Karpas-422 (cell line): ENCODE data around the gene PCDH9. TPM values are rescaled to one million over a fixed set of nuclear protein-coding genes. Genes with fewer than 3 reads are reported as not detected.

ENCODE experiments used
- DNase-seq: peaks from one replicate; pipeline ENCODE4 v3.0.0-alpha.2; 2015
- H2AFZ ChIP-seq: fragments of 200-600 bp; sonication (generic); 2 replicates; pipeline ENCODE4 v1.6.1; 2014; ENCODE audit warnings: antibody characterized with exemption, low read length, mixed read lengths
- H3K27ac ChIP-seq: fragments of 200-600 bp; sonication (generic); 2 replicates; pipeline ENCODE4 v1.5.1; 2014; ENCODE audit warnings: mild to moderate bottlenecking, low read length, moderate library complexity
- H3K27me3 ChIP-seq: fragments of 200-600 bp; sonication (generic); 2 replicates; pipeline ENCODE4 v1.6.1; 2014; ENCODE audit warnings: low read length, mixed read lengths
- H3K36me3 ChIP-seq: fragments of 200-600 bp; sonication (generic); 2 replicates; pipeline ENCODE4 v1.6.1; 2014; ENCODE audit warnings: low read length, mixed read lengths; ENCODE audit not compliant: insufficient read depth
- H3K4me1 ChIP-seq: fragments of 200-600 bp; sonication (generic); 2 replicates; pipeline ENCODE4 v1.6.1; 2014; ENCODE audit warnings: mild to moderate bottlenecking, low read length, mixed read lengths
- H3K4me2 ChIP-seq: fragments of 200-600 bp; sonication (generic); 2 replicates; pipeline ENCODE4 v1.6.1; 2014; ENCODE audit warnings: low read length, low read depth, mild to moderate bottlenecking; ENCODE audit not compliant: poor library complexity, severe bottlenecking
- H3K4me3 ChIP-seq: fragments of 200-600 bp; sonication (generic); 2 replicates; pipeline ENCODE4 v1.5.1; 2014; ENCODE audit warnings: mild to moderate bottlenecking, antibody characterized with exemption, low read length, mixed read lengths
- H3K79me2 ChIP-seq: fragments of 200-600 bp; sonication (generic); 2 replicates; pipeline ENCODE4 v1.6.1; 2014; ENCODE audit warnings: mild to moderate bottlenecking, low read length, mixed read lengths
- H3K9ac ChIP-seq: fragments of 200-600 bp; sonication (generic); 2 replicates; pipeline ENCODE4 v1.6.0; 2014; ENCODE audit warnings: low read length
- H3K9me2 ChIP-seq: fragments of 200-600 bp; sonication (generic), shearing (Covaris generic); replicated peaks from 2 replicates; pipeline ENCODE4 v1.6.0; 2014; ENCODE audit warnings: mild to moderate bottlenecking, low read length, moderate library complexity; ENCODE audit not compliant: insufficient read depth
- H3K9me3 ChIP-seq: fragments of 300-700, 200-600 bp; sonication (generic); 2 replicates; pipeline ENCODE4 v1.6.1; 2014; ENCODE audit warnings: low read length, mixed read lengths
- H4K20me1 ChIP-seq: fragments of 200-600 bp; sonication (generic); 2 replicates; pipeline ENCODE4 v1.6.1; 2014; ENCODE audit warnings: mild to moderate bottlenecking, antibody characterized with exemption, low read length, low read depth; ENCODE audit not compliant: insufficient read depth
- total RNA-seq: library from RNA; depleted of rRNA; stranded (reverse); fragments of >200 nt; shearing (Covaris generic); gene quantifications from 2 replicates; pipeline ENCODE4 v1.2.3, GENCODE V29; 2014; ENCODE audit warnings: low replicate concordance

PCDH9 gene
- total RNA-seq, 1 experiment from 2014 or later = 5.8 TPM

- Histone ChIP-seq H2AFZ (no peak overlapping the region), H3K4me3 (no peak overlapping the region), H3K27ac (no peak overlapping the region), H3K36me3 (no peaks in the 10 kb centered on the region), H3K4me2 (no peak overlapping the region), H3K4me1 (no peaks in the 10 kb centered on the region), H3K9me2 (no peaks in the 10 kb centered on the region), H3K9ac (no peak overlapping the region), H3K27me3 (no peaks in the 10 kb centered on the region), H3K79me2 (no peaks in the 10 kb centered on the region), H4K20me1 (no peaks in the 10 kb centered on the region), H3K9me3 (no peaks in the 10 kb centered on the region)
- no peak for DNase-seq
Observed at GRCh38 chr13:67161176-67161575, 69.0 kb downstream of the PCDH9 start.

- no peak overlapping the region for H3K27ac ChIP-seq
- DNase-seq = no peak
- H3K9me2 ChIP-seq = no peaks in the 10 kb centered on the region
- no peak overlapping the region for H3K4me2 ChIP-seq
- no peaks in the 10 kb centered on the region for H3K4me1 ChIP-seq
- no peaks in the 10 kb centered on the region for H3K9me3 ChIP-seq
- no peak overlapping the region for H3K4me3 ChIP-seq
- H4K20me1 ChIP-seq = no peaks in the 10 kb centered on the region
- no peaks in the 10 kb centered on the region for H3K79me2 ChIP-seq
- H3K9ac ChIP-seq = no peak overlapping the region
- no peaks in the 10 kb centered on the region for H3K27me3 ChIP-seq
- 0 out of 2 replicates have a peak overlapping the region, but pooled peaks have one; percentile 48 for H2AFZ ChIP-seq
- H3K36me3 ChIP-seq = no peaks in the 10 kb centered on the region
Observed at GRCh38 chr13:67158903-67159302, 71.2 kb downstream of the PCDH9 start.

GRCh38 chr13:67156723-67157060, 73.4 kb downstream of the PCDH9 start:
- Histone ChIP-seq H3K4me3 (no peak overlapping the region), H3K9ac (no peak overlapping the region), H3K4me1 (no peaks in the 10 kb centered on the region), H4K20me1 (no peaks in the 10 kb centered on the region), H2AFZ (no peak overlapping the region), H3K36me3 (no peaks in the 10 kb centered on the region), H3K4me2 (no peak overlapping the region), H3K9me2 (no peaks in the 10 kb centered on the region), H3K27ac (no peak overlapping the region), H3K79me2 (no peaks in the 10 kb centered on the region), H3K9me3 (no peaks in the 10 kb centered on the region), H3K27me3 (no peaks in the 10 kb centered on the region)
- no peak for DNase-seq

GRCh38 chr13:67155898-67156722, 74.0 kb downstream of the PCDH9 start:
- Histone ChIP-seq H3K36me3 (no peaks in the 10 kb centered on the region), H3K9me3 (no peaks in the 10 kb centered on the region), H3K27me3 (no peaks in the 10 kb centered on the region), H3K79me2 (no peaks in the 10 kb centered on the region), H2AFZ (no peak overlapping the region), H3K9ac (no peak overlapping the region), H4K20me1 (no peaks in the 10 kb centered on the region), H3K4me3 (no peak overlapping the region), H3K9me2 (no peaks in the 10 kb centered on the region), H3K4me2 (no peak overlapping the region), H3K4me1 (no peaks in the 10 kb centered on the region), H3K27ac (no peak overlapping the region)
- DNase-seq = no peak

- Histone ChIP-seq H3K4me3 (no peak overlapping the region), H3K36me3 (no peaks in the 10 kb centered on the region), H3K9me2 (no peaks in the 10 kb centered on the region), H3K4me2 (no peak overlapping the region), H2AFZ (no peak overlapping the region), H3K27ac (no peak overlapping the region), H3K79me2 (no peaks in the 10 kb centered on the region), H3K9ac (no peak overlapping the region), H3K27me3 (no peaks in the 10 kb centered on the region), H3K9me3 (no peaks in the 10 kb centered on the region), H3K4me1 (no peaks in the 10 kb centered on the region), H4K20me1 (no peaks in the 10 kb centered on the region)
- no peak for DNase-seq
Observed at GRCh38 chr13:67152085-67152484, 78.1 kb downstream of the PCDH9 start.

- Histone ChIP-seq H3K9ac (no peak overlapping the region), H3K79me2 (no peaks in the 10 kb centered on the region), H2AFZ (no peak overlapping the region), H3K4me1 (no peaks in the 10 kb centered on the region), H3K27ac (no peak overlapping the region), H3K9me2 (no peaks in the 10 kb centered on the region), H3K4me2 (no peak overlapping the region), H4K20me1 (no peaks in the 10 kb centered on the region), H3K36me3 (no peaks in the 10 kb centered on the region), H3K9me3 (no peaks in the 10 kb centered on the region), H3K4me3 (no peak overlapping the region), H3K27me3 (no peaks in the 10 kb centered on the region)
- no peak for DNase-seq
Observed at GRCh38 chr13:67151652-67152051, 78.5 kb downstream of the PCDH9 start.

GRCh38 chr13:67150608-67151007, 79.5 kb downstream of the PCDH9 start:
- Histone ChIP-seq H2AFZ (no peak overlapping the region), H3K36me3 (no peaks in the 10 kb centered on the region), H3K27me3 (no peaks in the 10 kb centered on the region), H3K4me2 (no peak overlapping the region), H3K9me2 (no peaks in the 10 kb centered on the region), H3K9me3 (no peaks in the 10 kb centered on the region), H3K4me3 (no peak overlapping the region), H3K4me1 (no peaks in the 10 kb centered on the region), H3K27ac (no peak overlapping the region), H4K20me1 (no peaks in the 10 kb centered on the region), H3K9ac (no peak overlapping the region), H3K79me2 (no peaks in the 10 kb centered on the region)
- DNase-seq = no peak

- Histone ChIP-seq H3K9ac (no peak overlapping the region), H3K4me2 (no peak overlapping the region), H3K9me2 (no peaks in the 10 kb centered on the region), H3K36me3 (no peaks in the 10 kb centered on the region), H3K9me3 (no peaks in the 10 kb centered on the region), H4K20me1 (no peaks in the 10 kb centered on the region), H3K4me3 (no peak overlapping the region), H3K79me2 (no peaks in the 10 kb centered on the region), H3K27ac (no peak overlapping the region), H2AFZ (no peak overlapping the region), H3K27me3 (no peaks in the 10 kb centered on the region), H3K4me1 (no peaks in the 10 kb centered on the region)
- no peak for DNase-seq
Observed at GRCh38 chr13:67148161-67148571, 82.0 kb downstream of the PCDH9 start.
